ENCODE results near the gene CALML5. TPM values are rescaled to one million over a fixed set of nuclear protein-coding genes. Genes with fewer than 3 reads are reported as not detected.

CALML5 gene
- total RNA-seq, 1 experiment from 2014 or later = not detected

DNA sequence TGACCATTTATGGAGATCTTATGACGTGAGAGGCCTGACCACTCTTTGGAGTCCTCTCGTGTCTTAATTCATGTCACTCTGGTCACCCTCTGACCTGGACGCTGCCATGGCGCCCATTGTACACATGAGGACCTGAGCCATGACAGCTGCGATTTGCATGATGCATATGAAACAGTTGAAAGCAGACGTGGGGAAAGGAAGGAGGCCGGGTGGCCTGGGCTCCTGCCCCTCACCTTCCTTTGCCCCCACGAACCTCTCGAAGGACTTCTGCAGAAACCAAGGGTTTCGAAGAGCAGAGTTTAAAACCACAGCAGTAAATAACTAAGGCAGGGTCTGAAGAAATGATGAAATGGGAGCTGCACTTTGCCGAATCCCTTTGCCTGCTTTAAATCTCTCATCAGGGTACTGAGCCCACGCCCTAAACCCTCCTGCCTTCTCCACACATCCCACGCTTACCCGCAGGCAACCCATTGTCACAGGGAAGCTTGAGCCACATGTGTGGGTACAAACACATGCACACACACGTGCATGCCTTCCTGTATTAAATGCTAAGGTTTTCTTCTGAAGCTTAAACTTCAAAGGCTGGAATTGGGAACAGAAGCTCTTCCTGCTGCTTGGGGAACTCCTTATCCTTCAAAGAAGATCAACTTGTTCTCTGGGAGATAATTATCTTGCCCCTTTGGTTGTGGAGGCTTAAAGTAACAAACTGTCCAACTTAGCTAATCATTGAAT lies 13.7 kb upstream of the CALML5 start:
- in situ Hi-C loops (cut with HindIII; ENCODE audit: low pct_unique_long_range_greater_than_20kb, low sequenced_read_pairs) = no loop called here

GRCh38 chr10:5512331-5512730 lies 13.0 kb upstream of the CALML5 start:
- BruUV-seq (replicated peaks) = no TSS peak
- Histone ChIP-seq H3K27ac (ENCODE audit: low read length) (no peak overlapping the region), H3K27me3 (ENCODE audit: control insufficient read depth, insufficient read depth, low read length) (no peaks in the 10 kb centered on the region), H3K4me1 (ENCODE audit: control insufficient read depth, insufficient read depth, low read length) (no peaks in the 10 kb centered on the region), H3K9me3 (ENCODE audit: control insufficient read depth, insufficient read depth, low read depth, low read length) (no peaks in the 10 kb centered on the region), H3K4me3 (ENCODE audit: low read depth in 2 of 2, low read length in 2 of 2) (no peak overlapping the region), H3K36me3 (ENCODE audit: control insufficient read depth, insufficient read depth, low read length) (no peaks in the 10 kb centered on the region)
- POLR2A ChIA-PET = no interaction called here
- intact Hi-C loops (cut with micrococcal nuclease; ENCODE audit: unreplicated experiment) (no loop called here), in situ Hi-C loops (cut with HindIII; ENCODE audit: low pct_unique_long_range_greater_than_20kb, low sequenced_read_pairs) (no loop called here)
- DNase-seq (ENCODE audit: low read depth, low spot score) (no peak), ATAC-seq (no peak)
- no peak for TF ChIP-seq TCF7L2 (IDR thresholded peaks at IDR 0.05; ENCODE audit: low read depth, low read length)
- TF ChIP-seq, protein P1, sequence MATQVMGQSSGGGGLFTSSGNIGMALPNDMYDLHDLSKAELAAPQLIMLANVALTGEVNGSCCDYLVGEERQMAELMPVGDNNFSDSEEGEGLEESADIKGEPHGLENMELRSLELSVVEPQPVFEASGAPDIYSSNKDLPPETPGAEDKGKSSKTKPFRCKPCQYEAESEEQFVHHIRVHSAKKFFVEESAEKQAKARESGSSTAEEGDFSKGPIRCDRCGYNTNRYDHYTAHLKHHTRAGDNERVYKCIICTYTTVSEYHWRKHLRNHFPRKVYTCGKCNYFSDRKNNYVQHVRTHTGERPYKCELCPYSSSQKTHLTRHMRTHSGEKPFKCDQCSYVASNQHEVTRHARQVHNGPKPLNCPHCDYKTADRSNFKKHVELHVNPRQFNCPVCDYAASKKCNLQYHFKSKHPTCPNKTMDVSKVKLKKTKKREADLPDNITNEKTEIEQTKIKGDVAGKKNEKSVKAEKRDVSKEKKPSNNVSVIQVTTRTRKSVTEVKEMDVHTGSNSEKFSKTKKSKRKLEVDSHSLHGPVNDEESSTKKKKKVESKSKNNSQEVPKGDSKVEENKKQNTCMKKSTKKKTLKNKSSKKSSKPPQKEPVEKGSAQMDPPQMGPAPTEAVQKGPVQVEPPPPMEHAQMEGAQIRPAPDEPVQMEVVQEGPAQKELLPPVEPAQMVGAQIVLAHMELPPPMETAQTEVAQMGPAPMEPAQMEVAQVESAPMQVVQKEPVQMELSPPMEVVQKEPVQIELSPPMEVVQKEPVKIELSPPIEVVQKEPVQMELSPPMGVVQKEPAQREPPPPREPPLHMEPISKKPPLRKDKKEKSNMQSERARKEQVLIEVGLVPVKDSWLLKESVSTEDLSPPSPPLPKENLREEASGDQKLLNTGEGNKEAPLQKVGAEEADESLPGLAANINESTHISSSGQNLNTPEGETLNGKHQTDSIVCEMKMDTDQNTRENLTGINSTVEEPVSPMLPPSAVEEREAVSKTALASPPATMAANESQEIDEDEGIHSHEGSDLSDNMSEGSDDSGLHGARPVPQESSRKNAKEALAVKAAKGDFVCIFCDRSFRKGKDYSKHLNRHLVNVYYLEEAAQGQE (IDR thresholded peaks at IDR 0.05; ENCODE audit: insufficient read depth in 1 of 2, low read depth in 2 of 2, low read length in 1 of 2) = no peak
- TF ChIP-seq POLR2AphosphoS5 (IDR thresholded peaks at IDR 0.05; ENCODE audit: low read depth, low read length) = no peak
- no peak for TF ChIP-seq CTCF (IDR thresholded peaks at IDR 0.05)
- no peak for TF ChIP-seq SIN3A (IDR thresholded peaks at IDR 0.05; ENCODE audit: borderline replicate concordance, insufficient read depth, low read depth, low read length)
- CTCF ChIA-PET = no interaction called here

More for the DNA sequence above, 13.7 kb upstream of the CALML5 start:
- no peak for DNase-seq (ENCODE audit: low read depth, low spot score)
- no TSS peak for BruUV-seq (replicated peaks)
- intact Hi-C loops (cut with micrococcal nuclease; ENCODE audit: unreplicated experiment) = no loop called here
- POLR2A ChIA-PET = no interaction called here
- CTCF ChIA-PET = no interaction called here
- no peaks in the 10 kb centered on the region for H3K4me1 ChIP-seq (ENCODE audit: control insufficient read depth, insufficient read depth, low read length)
- TF ChIP-seq POLR2AphosphoS5 (IDR thresholded peaks at IDR 0.05; ENCODE audit: low read depth, low read length) (no peak), TCF7L2 (IDR thresholded peaks at IDR 0.05; ENCODE audit: low read depth, low read length) (no peak), CTCF (IDR thresholded peaks at IDR 0.05) (no peak)
- no peak overlapping the region for H3K4me3 ChIP-seq (ENCODE audit: low read depth in 2 of 2, low read length in 2 of 2)
- H3K9me3 ChIP-seq (ENCODE audit: control insufficient read depth, insufficient read depth, low read depth, low read length) = no peaks in the 10 kb centered on the region
- no peak overlapping the region for H3K27ac ChIP-seq (ENCODE audit: low read length)
- no peaks in the 10 kb centered on the region for H3K36me3 ChIP-seq (ENCODE audit: control insufficient read depth, insufficient read depth, low read length)
- no peak for ATAC-seq
- no peaks in the 10 kb centered on the region for H3K27me3 ChIP-seq (ENCODE audit: control insufficient read depth, insufficient read depth, low read length)
